Common myeloid progenitor, CD34-positive (primary cell): ENCODE data around the gene ARHGAP20.
"Not testable (repeated sequence)": the region's sequence is repeated elsewhere in the genome, so short reads cannot be mapped to it uniquely, and the experiment has no call there.

Experiments used
- CTCF ChIA-PET: fragments of 350-600 bp; sonication (Branson Sonifier 250); formaldehyde crosslinking; loops from one replicate; lab custom pipeline; 2021; ENCODE audit warnings: antibody characterized with exemption; lab: Charles Lee
- POLR2A ChIA-PET: fragments of 350-600 bp; sonication (Branson Sonifier 250); formaldehyde crosslinking; loops from one replicate; lab custom pipeline; 2021; ENCODE audit warnings: antibody characterized with exemption; lab: Charles Lee
- DNase-seq, 3 donors: peaks; one replicate each; pipeline versions ENCODE4 v3.0.0 to v3.0.0-alpha.2; 2013
- H3K27ac ChIP-seq, 2 experiments: 1 replicate in 1 of 2; 2 replicates in 1 of 2; pipeline ENCODE4 v1.7.0; 2013; ENCODE audit warnings: inconsistent platforms in 2 of 2, low read length in 2 of 2, mild to moderate bottlenecking in 2 of 2, low read depth in 1 of 2, moderate library complexity in 1 of 2; ENCODE audit not compliant: severe bottlenecking in 2 of 2, insufficient read depth in 1 of 2, poor library complexity in 1 of 2
- H3K27me3 ChIP-seq, 5 experiments: replicated peaks in 2 of 5; 1 replicate in 3 of 5; 2 replicates in 2 of 5; pipeline versions ENCODE4 v1.6.1 to v1.7.0; 2013; ENCODE audit warnings: low read length in 4 of 5, mild to moderate bottlenecking in 2 of 5, moderate library complexity in 2 of 5, inconsistent platforms in 1 of 5; ENCODE audit not compliant: insufficient read depth in 5 of 5, control insufficient read depth in 4 of 5
- H3K36me3 ChIP-seq, 4 experiments: 1 replicate in 2 of 4; 2 replicates in 2 of 4; pipeline versions ENCODE4 v1.6.1 to v1.7.0; 2013; ENCODE audit warnings: low read length in 3 of 4, control low read depth in 1 of 4, mild to moderate bottlenecking in 1 of 4; ENCODE audit not compliant: control insufficient read depth in 4 of 4, insufficient read depth in 4 of 4
- H3K4me1 ChIP-seq, 4 experiments: 1 replicate in 3 of 4; 2 replicates in 1 of 4; pipeline versions ENCODE4 v1.6.1 to v1.7.1; 2013; ENCODE audit warnings: low read length in 3 of 4, mild to moderate bottlenecking in 3 of 4, control low read depth in 1 of 4, inconsistent platforms in 1 of 4, moderate library complexity in 1 of 4; ENCODE audit not compliant: control insufficient read depth in 4 of 4, insufficient read depth in 4 of 4; ENCODE audit errors: control extremely low read depth in 1 of 4
- H3K4me3 ChIP-seq, 7 experiments: 1 replicate in 4 of 7; 2 replicates in 3 of 7; pipeline versions ENCODE4 v1.5.1 to v1.7.0; 2013; ENCODE audit warnings: mild to moderate bottlenecking in 7 of 7, low read length in 6 of 7, moderate library complexity in 6 of 7, inconsistent platforms in 2 of 7, low read depth in 2 of 7, control low read depth in 1 of 7; ENCODE audit not compliant: insufficient read depth in 4 of 7, control insufficient read depth in 1 of 7; ENCODE audit errors: extremely low read depth in 1 of 7
- H3K9me3 ChIP-seq, 5 experiments: 1 replicate in 4 of 5; 2 replicates in 1 of 5; pipeline versions ENCODE4 v1.6.1 to v1.7.1; 2013; ENCODE audit warnings: low read length in 4 of 5, mild to moderate bottlenecking in 2 of 5, inconsistent platforms in 1 of 5, low read depth in 1 of 5, moderate library complexity in 1 of 5; ENCODE audit not compliant: control insufficient read depth in 4 of 5, insufficient read depth in 2 of 5; ENCODE audit errors: control extremely low read depth in 1 of 5
- WGBS: methylation state at CpG from one replicate; pipeline ENCODE4 v1.1.5; 2013; ENCODE audit not compliant: insufficient coverage; 5-methylcytosine and 5-hydroxymethylcytosine counted together

ARHGAP20 gene

DNA sequence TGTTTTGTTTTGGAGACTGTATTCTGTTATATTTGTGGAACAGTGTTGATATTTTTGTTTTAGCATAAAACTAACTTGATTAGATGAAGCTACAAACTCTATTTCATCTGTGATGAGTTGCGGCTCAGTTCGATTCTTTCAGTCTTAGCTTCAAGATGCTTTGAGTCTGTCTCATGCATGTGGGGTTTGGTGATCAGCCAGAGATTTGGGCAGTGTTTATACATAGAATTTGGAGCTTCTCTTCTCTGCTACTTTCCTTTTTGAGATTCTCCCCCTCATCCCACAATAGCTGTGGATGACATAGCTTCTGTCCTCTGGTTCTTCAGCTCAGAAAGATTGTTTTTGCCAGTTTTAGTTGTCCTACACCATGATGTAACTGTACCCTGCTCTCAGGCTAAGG is 90.4 kb downstream of the ARHGAP20 start:
- H3K36me3 ChIP-seq: peaks cover 0 to 3% (median 0%) of the 10 kb centered on the region in 4 experiments
- POLR2A ChIA-PET: no interaction called here
- no peaks in the 10 kb centered on the region for H3K4me1 ChIP-seq
- H3K9me3 ChIP-seq: peaks cover 0 to 4% (median 2%) of the 10 kb centered on the region in 5 experiments
- H3K27me3 ChIP-seq: no peaks in the 10 kb centered on the region
- 40% methylated on average over 1 of the region's 2 CpGs for WGBS
- no peak for DNase-seq
- no peak overlapping the region for H3K27ac ChIP-seq
- CTCF ChIA-PET: no interaction called here
- H3K4me3 ChIP-seq: no peak overlapping the region

DNA sequence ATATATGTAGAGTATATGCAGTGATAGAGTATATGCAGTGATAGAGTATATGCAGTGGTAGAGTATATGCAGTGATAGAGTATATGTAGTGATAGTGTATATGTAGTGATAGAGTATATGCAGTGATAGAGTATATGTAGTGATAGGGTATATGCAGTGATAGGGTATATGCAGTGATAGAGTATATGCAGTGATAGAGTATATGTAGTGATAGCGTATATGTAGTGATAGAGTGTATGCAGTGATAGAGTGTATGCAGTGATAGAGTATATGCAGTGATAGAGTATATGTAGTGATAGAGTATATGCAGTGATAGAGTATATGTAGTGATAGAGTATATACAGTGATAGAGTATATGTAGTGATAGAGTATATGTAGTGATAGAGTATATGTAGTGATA is 92.9 kb downstream of the ARHGAP20 start:
- H3K27me3 ChIP-seq, DNase-seq, H3K4me1 ChIP-seq, H3K27ac ChIP-seq, H3K4me3 ChIP-seq, H3K9me3 ChIP-seq, H3K36me3 ChIP-seq, POLR2A ChIA-PET, CTCF ChIA-PET: not testable (repeated sequence)
- WGBS: 100% methylated on average over 1 of the region's 1 CpG

DNA sequence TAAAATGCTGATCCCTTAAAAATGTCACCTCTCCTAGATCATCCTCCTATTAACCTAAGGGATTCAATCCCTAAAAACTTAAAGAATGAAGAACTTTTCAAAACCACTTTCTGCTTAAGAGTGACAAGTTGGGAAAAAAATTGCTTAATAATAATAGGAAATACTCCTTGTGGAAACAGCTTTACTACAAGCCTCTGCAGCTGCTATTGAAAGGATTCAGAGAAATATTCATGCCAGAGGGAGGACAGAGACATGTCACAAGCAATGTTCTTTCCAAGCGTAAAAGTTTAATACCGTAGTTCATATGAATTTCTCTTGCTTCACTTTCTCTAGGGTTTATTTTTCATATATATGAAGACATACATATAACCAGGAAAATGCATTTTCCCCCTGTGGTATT is 98.2 kb downstream of the ARHGAP20 start:
- Histone ChIP-seq H3K9me3 (no peaks in the 10 kb centered on the region), H3K27me3 (no peaks in the 10 kb centered on the region), H3K4me3 (no peak overlapping the region), H3K27ac (no peak overlapping the region), H3K4me1 (no peaks in the 10 kb centered on the region), H3K36me3 (no peaks in the 10 kb centered on the region)
- CTCF ChIA-PET: no interaction called here
- POLR2A ChIA-PET: no interaction called here
- WGBS: 100% methylated on average over 1 of the region's 2 CpGs
- no peak for DNase-seq

DNA sequence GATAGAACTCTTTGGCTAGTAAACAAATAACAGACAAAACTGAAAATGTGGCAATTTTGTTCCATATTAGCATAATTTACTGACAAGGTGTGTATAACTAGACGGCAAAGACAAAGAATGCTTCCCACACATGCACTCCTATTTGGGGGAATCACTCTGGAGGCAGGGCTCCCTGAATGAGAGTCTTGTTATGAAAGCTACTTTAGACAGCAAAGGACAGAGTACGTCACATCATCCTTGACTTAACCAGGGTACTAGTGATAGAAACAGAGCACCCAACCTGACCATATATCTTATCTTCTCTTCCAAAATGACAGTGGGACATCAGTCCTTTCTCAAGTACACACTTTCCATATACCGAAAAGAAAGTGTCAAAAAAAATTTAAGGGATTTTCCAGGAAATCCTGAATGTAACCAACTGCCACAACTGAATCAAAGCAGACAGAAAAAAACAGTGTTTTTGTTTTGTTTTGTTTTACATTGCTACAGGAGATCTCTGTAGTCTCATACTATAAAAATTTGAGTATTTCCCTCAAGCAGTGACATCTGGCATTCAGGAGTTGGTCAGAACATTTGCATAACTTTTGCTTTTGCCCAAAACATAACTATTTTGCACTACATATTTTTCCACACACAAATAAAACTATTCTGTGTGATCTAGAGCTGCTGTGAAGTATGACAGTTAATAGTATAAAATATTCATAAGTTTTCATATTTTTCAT is 98.9 kb downstream of the ARHGAP20 start:
- no CpG with 5 or more reads among the region's 3 CpGs for WGBS

DNA sequence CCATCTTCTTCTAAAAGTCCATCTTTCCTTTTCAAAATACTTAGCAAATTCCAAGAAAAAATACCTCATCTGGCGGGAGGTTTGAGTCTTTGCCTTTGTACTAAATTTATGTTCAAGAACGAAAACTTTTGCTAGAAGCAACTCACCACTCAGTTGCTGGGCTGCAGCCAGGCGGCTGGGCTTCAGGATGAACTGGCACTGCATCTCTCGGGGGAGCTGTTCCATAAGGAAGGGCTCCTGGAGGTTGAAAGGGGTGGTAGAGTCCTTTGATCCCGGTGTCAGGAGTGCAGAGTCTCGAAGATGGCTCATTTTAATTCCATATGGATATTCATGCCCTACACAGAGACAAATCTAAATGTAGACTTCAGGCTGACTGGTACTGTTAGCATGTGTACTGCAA is 105.8 kb downstream of the ARHGAP20 start:
- no peak overlapping the region for H3K4me3 ChIP-seq
- H3K27me3 ChIP-seq: no peaks in the 10 kb centered on the region
- ChIA-PET POLR2A (no interaction called here), CTCF (no interaction called here)
- DNase-seq: no peak
- WGBS: 100% methylated on average over 2 of the region's 6 CpGs
- H3K9me3 ChIP-seq: peaks cover 0 to 4% (median 0%) of the 10 kb centered on the region in 5 experiments
- no peaks in the 10 kb centered on the region for H3K36me3 ChIP-seq
- no peak overlapping the region for H3K27ac ChIP-seq
- H3K4me1 ChIP-seq: no peaks in the 10 kb centered on the region

More for the DNA sequence above, 98.9 kb downstream of the ARHGAP20 start:
- Histone ChIP-seq H3K9me3 (no peaks in the 10 kb centered on the region), H3K27ac (no peak overlapping the region), H3K4me3 (no peak overlapping the region), H3K4me1 (no peaks in the 10 kb centered on the region), H3K36me3 (no peaks in the 10 kb centered on the region), H3K27me3 (no peaks in the 10 kb centered on the region)
- CTCF ChIA-PET: no interaction called here
- POLR2A ChIA-PET: no interaction called here
- DNase-seq: no peak

DNA sequence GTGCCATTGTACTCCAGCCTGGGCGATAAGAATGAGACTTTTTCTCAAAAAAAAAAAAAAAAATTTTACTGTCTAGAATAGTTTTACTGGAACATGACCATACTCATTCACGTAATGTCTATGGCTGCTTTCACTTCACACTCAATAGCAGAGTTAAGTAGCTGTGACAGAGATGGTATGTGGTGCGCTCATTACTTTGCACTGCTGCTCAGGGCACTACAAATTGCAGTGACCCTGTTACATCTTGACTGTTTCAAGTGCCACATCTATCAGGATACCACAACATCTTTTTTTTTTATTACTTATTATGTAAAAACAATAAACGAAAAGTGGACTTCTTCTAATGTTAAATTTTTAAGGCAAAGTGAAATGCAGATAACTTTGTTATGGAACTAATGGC is 110.3 kb downstream of the ARHGAP20 start:
- no CpG with 5 or more reads among the region's 4 CpGs for WGBS
- peaks cover 0 to 17% (median 12%) of the 10 kb centered on the region in 5 experiments for H3K9me3 ChIP-seq
- no peaks in the 10 kb centered on the region for H3K27me3 ChIP-seq
- H3K4me3 ChIP-seq: no peak overlapping the region
- no peaks in the 10 kb centered on the region for H3K4me1 ChIP-seq
- CTCF ChIA-PET: no interaction called here
- H3K36me3 ChIP-seq: no peaks in the 10 kb centered on the region
- DNase-seq: no peak
- POLR2A ChIA-PET: no interaction called here
- no peak overlapping the region for H3K27ac ChIP-seq

DNA sequence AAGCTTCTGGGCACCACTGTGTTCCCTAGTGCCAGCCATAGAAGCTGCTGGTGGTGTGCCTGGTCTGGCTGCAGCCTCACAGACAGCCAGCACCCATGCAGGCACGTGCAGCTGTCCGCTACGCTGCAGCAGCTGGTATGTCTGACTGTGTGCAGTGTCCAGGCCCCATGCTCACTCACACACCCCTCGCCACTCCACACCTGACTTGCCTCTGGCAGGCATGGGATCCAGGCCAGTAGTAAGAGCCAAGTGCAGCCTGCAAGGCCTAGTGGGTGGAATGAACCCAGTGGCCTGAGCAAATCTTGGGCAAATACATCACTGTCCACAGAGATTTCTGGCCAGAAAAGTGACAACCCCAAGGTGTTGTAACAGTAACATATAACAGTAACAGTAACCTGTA is 111.9 kb downstream of the ARHGAP20 start:
- Histone ChIP-seq H3K27me3 (no peaks in the 10 kb centered on the region), H3K9me3 (peaks cover 0 to 17% (median 12%) of the 10 kb centered on the region in 5 experiments), H3K36me3 (no peaks in the 10 kb centered on the region), H3K27ac (no peak overlapping the region), H3K4me3 (no peak overlapping the region), H3K4me1 (no peaks in the 10 kb centered on the region)
- WGBS: 84% methylated on average over 4 of the region's 4 CpGs
- ChIA-PET CTCF (interaction anchor here (1.5 to 2.4 kb wide), 2 partner anchors 11 kb away, joined by 6 to 7 read pairs; no protein-coding TSS in a partner anchor), POLR2A (no interaction called here)
- no peak for DNase-seq
